Measurements from ENCODE around the gene FBXO4. TPM values are rescaled to one million over a fixed set of nuclear protein-coding genes. Genes with fewer than 3 reads are reported as not detected.

Gene FBXO4
- total and polyA plus RNA-seq, 2 donors (not counting 1 experiment from before 2014, with no cell fraction given): 7.6 to 17.9 TPM

GRCh38 chr5:41882765-41883164, 42.3 kb upstream of the FBXO4 start:
- ATAC-seq (ENCODE audit: low read depth): no peak
- Mint-ChIP-seq H3K27me3 (peaks cover 36% of the 10 kb centered on the region), H3K4me3 (no peak overlapping the region), H3K9me3 (ENCODE audit: insufficient read depth) (no peaks in the 10 kb centered on the region), H3K4me1 (no peaks in the 10 kb centered on the region), H3K27ac (no peak overlapping the region)
- intact Hi-C loops (cut with micrococcal nuclease): no loop called here
- no peak for DNase-seq
- Histone ChIP-seq H3K27ac (ENCODE audit: low read length in 2 of 2) (no peak overlapping the region), H3K79me2 (ENCODE audit: control insufficient read depth, insufficient read depth, low read length) (no peaks in the 10 kb centered on the region), H3K4me1 (ENCODE audit: control insufficient read depth in 2 of 2, insufficient read depth in 2 of 2, low read length in 2 of 2) (no peaks in the 10 kb centered on the region), H4K20me1 (ENCODE audit: control insufficient read depth, insufficient read depth, low read length, poor library complexity, severe bottlenecking) (no peaks in the 10 kb centered on the region), H3K9me3 (ENCODE audit: control extremely low read depth in 1 of 3, control insufficient read depth in 2 of 3, insufficient read depth in 1 of 3, low read length in 2 of 3) (no peaks in the 10 kb centered on the region), H3K9ac (ENCODE audit: low read length) (no peak overlapping the region), H3K4me3 (ENCODE audit: control extremely low read depth in 1 of 5, extremely low read depth in 1 of 5, insufficient read depth in 1 of 5, low read depth in 2 of 5, low read length in 4 of 5) (no peak overlapping the region), H3K27me3 (replicated peaks in 1 of 4; ENCODE audit: control extremely low read depth in 1 of 4, control insufficient read depth in 3 of 4, insufficient read depth in 4 of 4, low read length in 3 of 4) (peaks cover 0 to 18% (median 1%) of the 10 kb centered on the region in 4 experiments), H3K4me2 (replicated peaks; ENCODE audit: low read depth, low read length, poor library complexity, severe bottlenecking) (no peak overlapping the region), H3K36me3 (replicated peaks in 1 of 2; ENCODE audit: control extremely low read depth in 1 of 2, control insufficient read depth in 1 of 2, extremely low read depth in 1 of 2, insufficient read depth in 2 of 2, low read length in 1 of 2) (no peaks in the 10 kb centered on the region), H2AFZ (ENCODE audit: insufficient read depth, low read depth, low read length, poor library complexity, severe bottlenecking) (no peak overlapping the region)
- POLR2A ChIA-PET: no interaction called here
- WGBS (ENCODE audit: insufficient coverage): 88% methylated on average over 4 of the region's 5 CpGs
- CTCF ChIA-PET: no interaction called here
- TF ChIP-seq EZH2 (IDR thresholded peaks at IDR 0.05; ENCODE audit: borderline replicate concordance, insufficient read depth, low read depth, low read length, poor library complexity, severe bottlenecking): no peak
- TF ChIP-seq CTCF (IDR thresholded peaks at IDR 0.05): no peak

- DNase-seq (no peak), ATAC-seq (ENCODE audit: low read depth) (no peak)
- Histone ChIP-seq H3K27me3 (replicated peaks in 1 of 4; ENCODE audit: control extremely low read depth in 1 of 4, control insufficient read depth in 3 of 4, insufficient read depth in 4 of 4, low read length in 3 of 4) (peaks cover 0 to 18% (median 1%) of the 10 kb centered on the region in 4 experiments), H3K4me1 (ENCODE audit: control insufficient read depth in 2 of 2, insufficient read depth in 2 of 2, low read length in 2 of 2) (no peaks in the 10 kb centered on the region), H2AFZ (ENCODE audit: insufficient read depth, low read depth, low read length, poor library complexity, severe bottlenecking) (no peak overlapping the region), H3K27ac (ENCODE audit: low read length in 2 of 2) (no peak overlapping the region), H3K9me3 (ENCODE audit: control extremely low read depth in 1 of 3, control insufficient read depth in 2 of 3, insufficient read depth in 1 of 3, low read length in 2 of 3) (no peaks in the 10 kb centered on the region), H3K79me2 (ENCODE audit: control insufficient read depth, insufficient read depth, low read length) (no peaks in the 10 kb centered on the region), H4K20me1 (ENCODE audit: control insufficient read depth, insufficient read depth, low read length, poor library complexity, severe bottlenecking) (no peaks in the 10 kb centered on the region), H3K4me3 (ENCODE audit: control extremely low read depth in 1 of 5, extremely low read depth in 1 of 5, insufficient read depth in 1 of 5, low read depth in 2 of 5, low read length in 4 of 5) (no peak overlapping the region), H3K4me2 (replicated peaks; ENCODE audit: low read depth, low read length, poor library complexity, severe bottlenecking) (no peak overlapping the region), H3K36me3 (replicated peaks in 1 of 2; ENCODE audit: control extremely low read depth in 1 of 2, control insufficient read depth in 1 of 2, extremely low read depth in 1 of 2, insufficient read depth in 2 of 2, low read length in 1 of 2) (no peaks in the 10 kb centered on the region), H3K9ac (ENCODE audit: low read length) (no peak overlapping the region)
- TF ChIP-seq EZH2 (IDR thresholded peaks at IDR 0.05; ENCODE audit: borderline replicate concordance, insufficient read depth, low read depth, low read length, poor library complexity, severe bottlenecking) (no peak), CTCF (IDR thresholded peaks at IDR 0.05) (no peak)
- CTCF ChIA-PET: no interaction called here
- intact Hi-C loops (cut with micrococcal nuclease): no loop called here
- POLR2A ChIA-PET: no interaction called here
- Mint-ChIP-seq H3K27ac (no peak overlapping the region), H3K4me1 (no peaks in the 10 kb centered on the region), H3K4me3 (no peak overlapping the region), H3K9me3 (ENCODE audit: insufficient read depth) (no peaks in the 10 kb centered on the region), H3K27me3 (peaks cover 38% of the 10 kb centered on the region)
- no CpG with 5 or more reads among the region's 3 CpGs for WGBS (ENCODE audit: insufficient coverage)
These were observed 41.8 kb upstream of the FBXO4 start for GRCh38 chr5:41883243-41883642.
